Central memory CD8-positive, alpha-beta T cell (primary cell): ENCODE data around the gene CDK17.
"Not testable (repeated sequence)": the region's sequence is repeated elsewhere in the genome, so short reads cannot be mapped to it uniquely, and the experiment has no call there.

Experiments used
- ATAC-seq: fragments of 150-1000 bp; cut with Tn5 transposase; replicated peaks from 2 replicates; pipeline ENCODE4 v1.10.0; 2022; ENCODE audit warnings: mild to moderate bottlenecking, moderate FRiP score, moderate number of reproducible peaks; ENCODE audit not compliant: poor library complexity, severe bottlenecking; ENCODE audit errors: extremely low read depth
- DNase-seq, 2 donors: peaks; one replicate each; pipeline ENCODE4 v3.0.0; 2021; ENCODE audit warnings: low spot score in 2 of 2
- H3K27ac Mint-ChIP-seq: one replicate; pipeline ENCODE4 v1.8.0; 2022; ENCODE audit warnings: low read depth, mild to moderate bottlenecking, moderate library complexity, mixed read lengths
- H3K27me3 Mint-ChIP-seq: one replicate; pipeline ENCODE4 v1.8.0; 2022; ENCODE audit warnings: mixed read lengths
- H3K36me3 Mint-ChIP-seq: one replicate; pipeline ENCODE4 v1.8.0; 2022; ENCODE audit warnings: mild to moderate bottlenecking, moderate library complexity, mixed read lengths; ENCODE audit not compliant: insufficient read depth
- H3K4me1 Mint-ChIP-seq: one replicate; pipeline ENCODE4 v1.8.0; 2022; ENCODE audit warnings: mixed read lengths
- H3K4me3 Mint-ChIP-seq: one replicate; pipeline ENCODE4 v1.8.0; 2022; ENCODE audit warnings: mild to moderate bottlenecking, moderate library complexity, mixed read lengths
- H3K9me3 Mint-ChIP-seq: one replicate; pipeline ENCODE4 v1.8.0; 2022; ENCODE audit warnings: mixed read lengths

Gene CDK17

GRCh38 chr12:96409731-96410130 is 9.5 kb upstream of the CDK17 start:
- ATAC-seq (no peak), DNase-seq (no peak)
- H3K4me1 Mint-ChIP-seq, result no peaks in the 10 kb centered on the region
- no peaks in the 10 kb centered on the region for H3K9me3 Mint-ChIP-seq
- H3K4me3 Mint-ChIP-seq, result no peak overlapping the region
- H3K36me3 Mint-ChIP-seq, result no peaks in the 10 kb centered on the region
- no peaks in the 10 kb centered on the region for H3K27me3 Mint-ChIP-seq
- H3K27ac Mint-ChIP-seq, result no peak overlapping the region

DNA sequence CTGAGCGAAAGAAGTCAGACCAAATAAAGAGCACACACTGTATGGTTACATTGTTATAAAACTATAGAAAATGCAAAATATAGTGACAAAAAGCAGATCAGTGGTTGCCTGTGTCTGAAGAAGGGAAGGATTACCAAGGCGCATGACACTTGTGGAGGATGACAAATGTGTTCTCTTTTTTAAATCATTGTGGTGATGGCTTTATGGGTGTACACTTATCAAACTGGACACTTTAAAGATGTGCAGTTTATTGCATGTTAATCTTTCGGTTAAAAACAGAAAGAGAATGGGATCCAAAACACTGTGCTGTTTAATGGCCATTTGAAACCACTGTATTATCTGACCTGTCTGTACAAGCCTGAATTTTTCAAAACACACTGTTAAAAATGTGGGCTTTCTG is 8.8 kb upstream of the CDK17 start:
- H3K36me3 Mint-ChIP-seq, result no peaks in the 10 kb centered on the region
- no peak overlapping the region for H3K27ac Mint-ChIP-seq
- DNase-seq, result no peak
- H3K4me3 Mint-ChIP-seq, result no peak overlapping the region
- no peak for ATAC-seq
- H3K4me1 Mint-ChIP-seq, result no peaks in the 10 kb centered on the region
- no peaks in the 10 kb centered on the region for H3K27me3 Mint-ChIP-seq
- no peaks in the 10 kb centered on the region for H3K9me3 Mint-ChIP-seq

DNA sequence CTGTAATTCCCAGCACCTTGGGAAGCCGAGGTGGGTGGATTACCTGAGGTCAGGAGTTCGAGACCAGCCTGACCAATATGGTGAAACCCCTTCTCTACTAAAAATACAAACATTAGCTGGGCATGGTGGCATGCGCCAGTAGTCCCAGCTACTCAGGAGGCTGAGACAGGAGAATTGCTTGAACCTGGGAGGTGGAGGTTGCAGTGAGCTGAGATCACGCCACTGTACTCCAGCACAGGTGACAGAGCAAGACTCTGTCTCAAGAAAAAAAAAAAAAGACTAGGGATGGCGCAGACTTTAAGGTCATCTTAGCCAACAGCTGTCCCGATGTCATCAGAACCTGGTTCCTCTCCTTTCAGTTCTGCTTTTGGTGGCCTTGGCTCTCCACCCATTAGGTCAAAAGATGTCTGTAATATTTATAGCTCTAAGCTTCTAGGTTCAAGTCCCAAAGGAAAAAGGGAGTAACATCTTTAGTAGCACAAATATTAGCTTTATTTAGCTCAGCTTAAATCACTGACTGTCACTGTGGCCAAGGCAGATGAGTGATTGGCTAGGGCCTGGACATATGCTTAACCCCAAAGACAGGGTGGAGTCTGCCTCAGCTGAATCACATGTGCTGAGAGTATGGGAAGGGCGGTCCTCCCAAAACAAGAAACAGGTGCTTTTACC is 7.3 kb upstream of the CDK17 start:
- not testable (repeated sequence) for H3K36me3 Mint-ChIP-seq, H3K4me1 Mint-ChIP-seq, H3K4me3 Mint-ChIP-seq, H3K27me3 Mint-ChIP-seq, ATAC-seq, H3K9me3 Mint-ChIP-seq, DNase-seq, H3K27ac Mint-ChIP-seq

DNA sequence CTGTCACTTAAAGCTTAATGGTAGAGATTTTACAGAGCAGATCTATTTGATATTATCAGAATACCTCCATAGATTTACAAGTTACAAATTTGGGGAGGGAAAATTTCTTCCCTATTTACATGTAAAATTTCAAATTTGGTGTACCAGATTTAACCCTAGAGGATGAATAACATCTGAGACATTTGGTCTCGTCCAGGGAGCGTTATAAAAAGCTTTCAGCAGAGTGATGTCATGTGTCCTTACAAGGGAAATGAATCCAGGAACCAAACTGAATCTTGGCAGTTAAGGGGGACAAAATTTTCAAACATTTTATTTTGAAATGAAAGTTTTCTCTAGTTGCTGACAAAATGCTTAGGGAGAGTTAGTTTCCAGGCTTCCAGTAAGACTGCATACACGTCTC is 4.5 kb upstream of the CDK17 start:
- ATAC-seq, result no peak
- Mint-ChIP-seq H3K9me3 (no peaks in the 10 kb centered on the region), H3K36me3 (peaks cover 18% of the 10 kb centered on the region), H3K4me1 (peaks cover 11% of the 10 kb centered on the region), H3K27me3 (no peaks in the 10 kb centered on the region), H3K27ac (no peak overlapping the region), H3K4me3 (no peak overlapping the region)
- DNase-seq, result no peak

- Mint-ChIP-seq H3K27me3 (no peaks in the 10 kb centered on the region), H3K36me3 (peaks cover 26% of the 10 kb centered on the region), H3K27ac (no peak overlapping the region), H3K9me3 (no peaks in the 10 kb centered on the region), H3K4me1 (peaks cover 13% of the 10 kb centered on the region), H3K4me3 (no peak overlapping the region)
- ATAC-seq (no peak), DNase-seq (no peak)
These were observed 3.6 kb upstream of the CDK17 start for GRCh38 chr12:96403870-96404269.

GRCh38 chr12:96402522-96402921 is 2.3 kb upstream of the CDK17 start:
- DNase-seq, H3K9me3 Mint-ChIP-seq, ATAC-seq, H3K27me3 Mint-ChIP-seq, H3K4me3 Mint-ChIP-seq, H3K27ac Mint-ChIP-seq: not testable (repeated sequence)
- Mint-ChIP-seq H3K36me3 (peaks cover 32% of the 10 kb centered on the region), H3K4me1 (peaks cover 23% of the 10 kb centered on the region)

DNA sequence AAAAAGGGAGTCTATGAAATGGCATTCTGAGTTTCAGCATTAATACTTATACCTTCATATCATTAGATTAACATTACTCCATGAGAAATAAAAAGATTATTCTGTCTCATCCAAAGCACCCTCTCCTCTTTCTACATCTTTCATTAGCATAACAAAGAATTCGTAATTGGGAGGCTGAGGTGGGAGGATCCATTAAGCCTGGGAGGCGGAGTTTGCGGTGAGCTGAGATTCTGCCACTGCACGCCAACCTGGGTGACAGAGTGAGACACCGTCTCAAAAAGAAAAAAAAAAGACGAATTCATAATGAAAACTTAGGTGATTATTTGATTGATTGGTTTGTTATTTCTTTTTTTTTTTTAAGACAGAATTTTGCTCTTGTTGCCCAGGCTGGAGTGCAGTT is 1.8 kb upstream of the CDK17 start:
- Mint-ChIP-seq H3K36me3 (peaks cover 32% of the 10 kb centered on the region), H3K9me3 (no peaks in the 10 kb centered on the region), H3K27me3 (no peaks in the 10 kb centered on the region), H3K27ac (peak overlapping the region; percentile 95), H3K4me1 (peaks cover 28% of the 10 kb centered on the region), H3K4me3 (no peak overlapping the region)
- ATAC-seq, result no peak
- no peak for DNase-seq

DNA sequence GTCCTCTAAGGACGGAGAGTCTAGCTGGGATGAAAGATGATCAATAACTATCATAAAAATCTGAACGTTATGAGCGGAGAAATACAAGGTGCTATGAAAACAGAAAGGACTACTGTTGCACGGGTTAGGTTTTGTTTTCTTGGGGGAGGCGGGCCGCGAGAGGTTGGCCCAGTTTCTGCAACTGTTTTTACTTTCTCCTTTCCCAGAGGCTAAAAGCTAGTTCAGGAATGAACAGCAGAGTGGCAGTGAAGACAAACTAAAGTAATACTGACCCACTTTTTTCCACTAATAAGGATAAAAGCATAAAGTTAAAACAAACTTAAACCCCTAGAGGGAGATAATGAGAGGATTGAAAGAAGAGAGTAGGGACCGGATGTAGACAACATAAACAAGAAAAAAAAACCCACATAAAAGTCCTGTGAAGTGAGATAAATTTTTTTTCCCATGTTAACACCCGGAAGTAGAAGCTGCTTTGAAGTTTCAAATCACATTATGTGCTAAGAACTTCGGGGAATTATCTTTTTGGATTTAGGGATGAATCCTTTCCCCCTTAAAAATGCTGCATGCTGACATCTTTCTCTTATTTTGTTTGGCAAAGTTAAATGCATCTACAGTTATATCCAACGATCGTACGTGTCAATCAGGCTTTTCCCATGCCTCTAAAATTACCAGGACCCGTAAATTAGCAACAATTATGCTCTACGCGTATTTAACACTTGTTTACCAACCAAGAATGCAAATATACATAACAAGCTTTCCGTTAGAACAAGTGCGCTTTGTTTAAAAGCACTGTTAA is 1.0 kb upstream of the CDK17 start:
- no peaks in the 10 kb centered on the region for H3K27me3 Mint-ChIP-seq
- peaks cover 32% of the 10 kb centered on the region for H3K36me3 Mint-ChIP-seq
- ATAC-seq (peak; percentile 26), DNase-seq (peak; percentile 25 to 40)
- H3K4me3 Mint-ChIP-seq, result peak overlapping the region; percentile 89
- no peaks in the 10 kb centered on the region for H3K9me3 Mint-ChIP-seq
- peak overlapping the region; percentile 95 for H3K27ac Mint-ChIP-seq
- peaks cover 35% of the 10 kb centered on the region for H3K4me1 Mint-ChIP-seq

GRCh38 chr12:96400631-96401075 is 414 bp upstream of the CDK17 start:
- H3K4me1 Mint-ChIP-seq, result peaks cover 42% of the 10 kb centered on the region

GRCh38 chr12:96399120-96399918 is 920 bp downstream of the CDK17 start:
- H3K9me3 Mint-ChIP-seq, result no peaks in the 10 kb centered on the region
- ATAC-seq, result peak; percentile 50
- peaks cover 37% of the 10 kb centered on the region for H3K36me3 Mint-ChIP-seq
- peaks cover 49% of the 10 kb centered on the region for H3K4me1 Mint-ChIP-seq
- H3K27ac Mint-ChIP-seq, result peak overlapping the region; percentile 95
- DNase-seq, result peak; percentile 60 to 79
- peak overlapping the region; percentile 89 for H3K4me3 Mint-ChIP-seq
- no peaks in the 10 kb centered on the region for H3K27me3 Mint-ChIP-seq

More at GRCh38 chr12:96400631-96401075, 414 bp upstream of the CDK17 start:
- H3K27ac Mint-ChIP-seq, result peak overlapping the region; percentile 95
- no peaks in the 10 kb centered on the region for H3K9me3 Mint-ChIP-seq
- H3K36me3 Mint-ChIP-seq, result peaks cover 32% of the 10 kb centered on the region
- ATAC-seq, result peak; percentile 16
- H3K27me3 Mint-ChIP-seq, result no peaks in the 10 kb centered on the region
- peak overlapping the region; percentile 89 for H3K4me3 Mint-ChIP-seq
- DNase-seq, result no peak

- peaks cover 42% of the 10 kb centered on the region for H3K36me3 Mint-ChIP-seq
- H3K4me3 Mint-ChIP-seq, result peak overlapping the region; percentile 89
- H3K27me3 Mint-ChIP-seq, result no peaks in the 10 kb centered on the region
- peak overlapping the region; percentile 95 for H3K27ac Mint-ChIP-seq
- ATAC-seq, result no peak
- H3K9me3 Mint-ChIP-seq, result no peaks in the 10 kb centered on the region
- H3K4me1 Mint-ChIP-seq, result peaks cover 49% of the 10 kb centered on the region
- no peak for DNase-seq
These were observed 1.7 kb downstream of the CDK17 start for GRCh38 chr12:96398424-96399119.

- H3K36me3 Mint-ChIP-seq, result peaks cover 42% of the 10 kb centered on the region
- H3K9me3 Mint-ChIP-seq, result no peaks in the 10 kb centered on the region
- H3K27me3 Mint-ChIP-seq, result no peaks in the 10 kb centered on the region
- peaks cover 49% of the 10 kb centered on the region for H3K4me1 Mint-ChIP-seq
- ATAC-seq (no peak), DNase-seq (no peak)
- H3K27ac Mint-ChIP-seq, result peak overlapping the region; percentile 95
- peak overlapping the region; percentile 89 for H3K4me3 Mint-ChIP-seq
These were observed 2.3 kb downstream of the CDK17 start for GRCh38 chr12:96397756-96398423.
